ENCODE data around the gene OR5P2. TPM values are rescaled to one million over a fixed set of nuclear protein-coding genes. Genes with fewer than 3 reads are reported as not detected.
"Not testable (repeated sequence)": the region's sequence is repeated elsewhere in the genome, so short reads cannot be mapped to it uniquely, and the experiment has no call there.

The OR5P2 gene
- total RNA-seq, 2 donors from 2014 or later, result 1.1 to 8.4 TPM

- H3K4me3 Mint-ChIP-seq, result no peak within 1 kb of the TSS
- Histone ChIP-seq H3K4me3 (ENCODE audit: low read length) (no peak within 1 kb of the TSS), H3K4me1 (ENCODE audit: control insufficient read depth, insufficient read depth, low read length) (peaks cover 4% of the 10 kb centered on the region), H3K27me3 (ENCODE audit: control insufficient read depth, insufficient read depth, low read length, poor library complexity, severe bottlenecking) (no peaks in the 10 kb centered on the region), H3K9ac (ENCODE audit: extremely low read depth, low read length, poor library complexity, severe bottlenecking) (no peak within 1 kb of the TSS), H3K36me3 (ENCODE audit: control insufficient read depth, insufficient read depth, low read length) (peaks cover 11% of the 10 kb centered on the region), H3K27ac (ENCODE audit: low read depth, low read length) (no peak within 1 kb of the TSS), H3K9me3 (ENCODE audit: control insufficient read depth, low read length) (no peaks in the 10 kb centered on the region)
- TF ChIP-seq CTCF (conservative IDR thresholded peaks at IDR 0.05), result no peak
- peaks cover 7% of the 10 kb centered on the region for H3K36me3 Mint-ChIP-seq (ENCODE audit: low read depth)
- no peaks in the 10 kb centered on the region for H3K9me3 Mint-ChIP-seq
- no peak for DNase-seq
- H3K27me3 Mint-ChIP-seq (ENCODE audit: insufficient read depth), result no peaks in the 10 kb centered on the region
- peaks cover 14% of the 10 kb centered on the region for H3K4me1 Mint-ChIP-seq
- no peak within 1 kb of the TSS for H3K27ac Mint-ChIP-seq
Observed at GRCh38 chr11:7830740-7831139, 34.0 kb upstream of the OR5P2 start, which contains the start of gene OR5P3. OR5P3 (minus strand) TSS chr11:7830840.

GRCh38 chr11:7826324-7826723, 29.6 kb upstream of the OR5P2 start:
- WGBS, 2 experiments (ENCODE audit: insufficient coverage in 1 of 2, insufficient read length in 1 of 2), result 89 to 90% methylated on average over 1 to 2 of the region's 3 CpGs
- Histone ChIP-seq H3K4me1 (ENCODE audit: control insufficient read depth, insufficient read depth, low read length) (peaks cover 4% of the 10 kb centered on the region), H3K27ac (ENCODE audit: low read depth, low read length) (no peak overlapping the region), H3K4me3 (ENCODE audit: low read length) (no peak overlapping the region), H3K36me3 (ENCODE audit: control insufficient read depth, insufficient read depth, low read length) (peaks cover 33% of the 10 kb centered on the region), H3K9ac (ENCODE audit: extremely low read depth, low read length, poor library complexity, severe bottlenecking) (no peak overlapping the region), H3K9me3 (ENCODE audit: control insufficient read depth, low read length) (no peaks in the 10 kb centered on the region), H3K27me3 (ENCODE audit: control insufficient read depth, insufficient read depth, low read length, poor library complexity, severe bottlenecking) (no peaks in the 10 kb centered on the region)
- TF ChIP-seq CTCF (conservative IDR thresholded peaks at IDR 0.05), result no peak
- Mint-ChIP-seq H3K4me1 (peaks cover 14% of the 10 kb centered on the region), H3K36me3 (ENCODE audit: low read depth) (peaks cover 23% of the 10 kb centered on the region), H3K27ac (no peak overlapping the region), H3K4me3 (no peak overlapping the region), H3K27me3 (ENCODE audit: insufficient read depth) (no peaks in the 10 kb centered on the region), H3K9me3 (peaks cover 2% of the 10 kb centered on the region)
- no peak for DNase-seq

GRCh38 chr11:7820417-7820816, 23.7 kb upstream of the OR5P2 start:
- H3K27me3 ChIP-seq (ENCODE audit: control insufficient read depth, insufficient read depth, low read length, poor library complexity, severe bottlenecking); H3K27ac Mint-ChIP-seq; H3K9ac ChIP-seq (ENCODE audit: extremely low read depth, low read length, poor library complexity, severe bottlenecking); H3K4me1 Mint-ChIP-seq; H3K4me3 Mint-ChIP-seq; H3K4me3 ChIP-seq (ENCODE audit: low read length); H3K4me1 ChIP-seq (ENCODE audit: control insufficient read depth, insufficient read depth, low read length); H3K27ac ChIP-seq (ENCODE audit: low read depth, low read length); H3K27me3 Mint-ChIP-seq (ENCODE audit: insufficient read depth); DNase-seq: not testable (repeated sequence)
- Mint-ChIP-seq H3K9me3 (peaks cover 53% of the 10 kb centered on the region), H3K36me3 (ENCODE audit: low read depth) (peaks cover 66% of the 10 kb centered on the region)
- H3K9me3 ChIP-seq (ENCODE audit: control insufficient read depth, low read length), result peaks cover 32% of the 10 kb centered on the region
- peaks cover 51% of the 10 kb centered on the region for H3K36me3 ChIP-seq (ENCODE audit: control insufficient read depth, insufficient read depth, low read length)
- WGBS, 2 experiments (ENCODE audit: insufficient coverage in 1 of 2, insufficient read length in 1 of 2), result 83 to 98% methylated on average over 1 to 3 of the region's 3 CpGs

GRCh38 chr11:7814897-7815296, 18.2 kb upstream of the OR5P2 start:
- not testable (repeated sequence) for H3K9ac ChIP-seq (ENCODE audit: extremely low read depth, low read length, poor library complexity, severe bottlenecking); H3K4me3 Mint-ChIP-seq; H3K4me1 Mint-ChIP-seq; H3K27me3 ChIP-seq (ENCODE audit: control insufficient read depth, insufficient read depth, low read length, poor library complexity, severe bottlenecking); H3K4me3 ChIP-seq (ENCODE audit: low read length); H3K27ac Mint-ChIP-seq; DNase-seq; H3K27ac ChIP-seq (ENCODE audit: low read depth, low read length); H3K27me3 Mint-ChIP-seq (ENCODE audit: insufficient read depth); H3K4me1 ChIP-seq (ENCODE audit: control insufficient read depth, insufficient read depth, low read length)
- Mint-ChIP-seq H3K36me3 (ENCODE audit: low read depth) (peaks cover 63% of the 10 kb centered on the region), H3K9me3 (peaks cover 74% of the 10 kb centered on the region)
- Histone ChIP-seq H3K9me3 (ENCODE audit: control insufficient read depth, low read length) (peaks cover 46% of the 10 kb centered on the region), H3K36me3 (ENCODE audit: control insufficient read depth, insufficient read depth, low read length) (peaks cover 21% of the 10 kb centered on the region)
- WGBS, 2 experiments (ENCODE audit: insufficient coverage in 1 of 2, insufficient read length in 1 of 2), result 100% methylated on average over 1 of the region's 2 CpGs; no CpG with 5 or more reads in 1 of the 2 experiments

- H3K27me3 Mint-ChIP-seq (ENCODE audit: insufficient read depth); H3K4me1 ChIP-seq (ENCODE audit: control insufficient read depth, insufficient read depth, low read length); H3K4me1 Mint-ChIP-seq; H3K9ac ChIP-seq (ENCODE audit: extremely low read depth, low read length, poor library complexity, severe bottlenecking); H3K27ac Mint-ChIP-seq; H3K27me3 ChIP-seq (ENCODE audit: control insufficient read depth, insufficient read depth, low read length, poor library complexity, severe bottlenecking); DNase-seq; H3K27ac ChIP-seq (ENCODE audit: low read depth, low read length); H3K4me3 Mint-ChIP-seq: not testable (repeated sequence)
- Histone ChIP-seq H3K36me3 (ENCODE audit: control insufficient read depth, insufficient read depth, low read length) (peaks cover 19% of the 10 kb centered on the region), H3K9me3 (ENCODE audit: control insufficient read depth, low read length) (peaks cover 41% of the 10 kb centered on the region), H3K4me3 (ENCODE audit: low read length) (peak overlapping the region; percentile 60)
- WGBS, 2 experiments (ENCODE audit: insufficient coverage in 1 of 2, insufficient read length in 1 of 2), result 83 to 100% methylated on average over 1 of the region's 2 CpGs
- peaks cover 64% of the 10 kb centered on the region for H3K36me3 Mint-ChIP-seq (ENCODE audit: low read depth)
- peaks cover 66% of the 10 kb centered on the region for H3K9me3 Mint-ChIP-seq
Observed at GRCh38 chr11:7810301-7810700, 13.6 kb upstream of the OR5P2 start.

Data from endodermal cell (in vitro differentiated cells).